ENCODE measurements around the gene SHANK2. TPM values are rescaled to one million over a fixed set of nuclear protein-coding genes. Genes with fewer than 3 reads are reported as not detected.
A peak's percentile ranks its signal among the peaks of the same experiment; 100 is the strongest.

Gene SHANK2
- total RNA-seq, 1 donor from 2014 or later, result 8.1 TPM

GRCh38 chr11:71268706-71269321, 16.4 kb upstream of the SHANK2 start:
- no peak overlapping the region for H3K27ac ChIP-seq
- no peak for DNase-seq (ENCODE audit: low spot score)
- no peaks in the 10 kb centered on the region for H3F3A ChIP-seq (ENCODE audit: low read depth)
- no peak for TF ChIP-seq EZH2phosphoT487 (IDR thresholded peaks at IDR 0.05)
- TF ChIP-seq EZH2 (IDR thresholded peaks at IDR 0.05), result no peak
- TF ChIP-seq CTCF (IDR thresholded peaks at IDR 0.05), result no peak
- peaks cover 10% of the 10 kb centered on the region for H3K9me3 Mint-ChIP-seq
- no peaks in the 10 kb centered on the region for H3K36me3 Mint-ChIP-seq
- no peaks in the 10 kb centered on the region for H3K4me1 Mint-ChIP-seq
- H3K79me2 ChIP-seq (ENCODE audit: low read depth), result no peaks in the 10 kb centered on the region
- H3K4me3 Mint-ChIP-seq, result no peak overlapping the region
- no peaks in the 10 kb centered on the region for H3K27me3 ChIP-seq
- no peaks in the 10 kb centered on the region for H4K20me1 ChIP-seq (ENCODE audit: low read depth)
- no peaks in the 10 kb centered on the region for H3K9me3 ChIP-seq (ENCODE audit: low read depth)
- no peak overlapping the region for H3K4me2 ChIP-seq
- H3K27ac Mint-ChIP-seq, result no peak overlapping the region
- H3K9ac ChIP-seq, result no peak overlapping the region
- H3K4me1 ChIP-seq, result peaks cover 7% of the 10 kb centered on the region
- no peak overlapping the region for H3K4me3 ChIP-seq
- H3K27me3 Mint-ChIP-seq (ENCODE audit: insufficient read depth, low read depth), result peaks cover 9% of the 10 kb centered on the region
- H2AFZ ChIP-seq (replicated peaks), result no peak overlapping the region
- no peaks in the 10 kb centered on the region for H3K36me3 ChIP-seq

- Histone ChIP-seq H2AFZ (replicated peaks) (no peak overlapping the region), H3F3A (ENCODE audit: low read depth) (no peaks in the 10 kb centered on the region), H3K36me3 (no peaks in the 10 kb centered on the region), H3K4me2 (no peak overlapping the region), H3K9ac (no peak overlapping the region), H3K27ac (no peak overlapping the region), H3K79me2 (ENCODE audit: low read depth) (no peaks in the 10 kb centered on the region), H3K27me3 (no peaks in the 10 kb centered on the region), H3K4me3 (no peak overlapping the region), H4K20me1 (ENCODE audit: low read depth) (no peaks in the 10 kb centered on the region), H3K9me3 (ENCODE audit: low read depth) (no peaks in the 10 kb centered on the region), H3K4me1 (peaks cover 7% of the 10 kb centered on the region)
- Mint-ChIP-seq H3K36me3 (no peaks in the 10 kb centered on the region), H3K27me3 (ENCODE audit: insufficient read depth, low read depth) (peaks cover 11% of the 10 kb centered on the region), H3K27ac (no peak overlapping the region), H3K9me3 (peaks cover 4% of the 10 kb centered on the region), H3K4me3 (no peak overlapping the region), H3K4me1 (no peaks in the 10 kb centered on the region)
- TF ChIP-seq EZH2phosphoT487 (IDR thresholded peaks at IDR 0.05), result no peak
- no peak for TF ChIP-seq CTCF (IDR thresholded peaks at IDR 0.05)
- DNase-seq (ENCODE audit: low spot score), result no peak
Observed at GRCh38 chr11:71267807-71268421, 15.5 kb upstream of the SHANK2 start.

- Histone ChIP-seq H3K36me3 (no peaks in the 10 kb centered on the region), H3K4me3 (no peak overlapping the region), H2AFZ (replicated peaks) (peak overlapping the region; percentile 86), H4K20me1 (ENCODE audit: low read depth) (no peaks in the 10 kb centered on the region), H3K9ac (no peak overlapping the region), H3K9me3 (ENCODE audit: low read depth) (no peaks in the 10 kb centered on the region), H3K4me2 (no peak overlapping the region), H3K79me2 (ENCODE audit: low read depth) (no peaks in the 10 kb centered on the region), H3K27ac (no peak overlapping the region), H3F3A (ENCODE audit: low read depth) (no peaks in the 10 kb centered on the region), H3K27me3 (no peaks in the 10 kb centered on the region), H3K4me1 (peaks cover 7% of the 10 kb centered on the region)
- Mint-ChIP-seq H3K9me3 (peaks cover 2% of the 10 kb centered on the region), H3K4me3 (no peak overlapping the region), H3K36me3 (no peaks in the 10 kb centered on the region), H3K27ac (no peak overlapping the region), H3K27me3 (ENCODE audit: insufficient read depth, low read depth) (peaks cover 7% of the 10 kb centered on the region), H3K4me1 (no peaks in the 10 kb centered on the region)
- no peak for TF ChIP-seq EZH2phosphoT487 (IDR thresholded peaks at IDR 0.05)
- no peak for TF ChIP-seq EZH2 (IDR thresholded peaks at IDR 0.05)
- no peak for DNase-seq (ENCODE audit: low spot score)
Observed at GRCh38 chr11:71266114-71266833, 13.9 kb upstream of the SHANK2 start.
